Activated CD4-positive, alpha-beta T cell treated with anti-CD3 and anti-CD28 coated beads, Interleukin-10, Interleukin-2, amounts not matched to agents 100 ng/mL and 50 ng/mL, durations not matched to agents 16 hours and 8 hours (primary cell): ENCODE measurements around the gene ZAP70.
"Not testable (repeated sequence)": the region's sequence is repeated elsewhere in the genome, so short reads cannot be mapped to it uniquely, and the experiment has no call there.

Experiments
- DNase-seq: peaks from one replicate; pipeline ENCODE4 v3.0.0-alpha.2; 2020

Gene ZAP70

DNA sequence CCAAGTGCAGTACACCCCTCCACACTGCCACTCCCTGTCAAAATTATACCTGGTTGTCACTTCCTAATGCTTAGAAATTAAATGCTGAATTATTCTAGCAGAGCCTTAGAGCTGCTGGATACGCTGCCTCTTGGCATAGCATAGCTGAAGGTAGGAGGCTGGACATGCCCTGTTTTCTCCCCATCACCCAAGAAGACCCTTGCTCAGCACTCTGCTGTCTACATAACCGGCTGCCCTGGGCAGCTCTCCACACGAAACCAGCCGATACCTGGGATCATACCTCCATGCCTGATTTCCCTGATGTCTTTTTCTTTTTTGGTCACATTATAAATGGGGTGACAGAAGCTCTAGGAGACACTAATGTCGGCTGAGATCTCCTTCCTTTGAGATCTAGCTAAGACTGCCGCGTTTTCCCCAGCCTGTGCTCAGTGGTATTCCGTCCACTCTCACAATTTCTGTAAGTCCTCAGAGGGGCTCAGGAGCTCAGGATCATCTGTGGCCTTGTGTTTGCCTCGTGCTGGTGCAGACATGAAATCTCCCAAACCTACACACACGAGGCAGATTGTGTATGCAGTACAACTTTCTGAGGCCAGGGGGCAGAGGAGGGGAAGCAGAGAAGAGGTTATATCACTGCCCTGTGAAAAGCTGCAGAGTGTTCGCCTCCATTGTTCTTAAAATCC lies 13.5 kb upstream of the ZAP70 start:
- peak; percentile 76 for DNase-seq

DNA sequence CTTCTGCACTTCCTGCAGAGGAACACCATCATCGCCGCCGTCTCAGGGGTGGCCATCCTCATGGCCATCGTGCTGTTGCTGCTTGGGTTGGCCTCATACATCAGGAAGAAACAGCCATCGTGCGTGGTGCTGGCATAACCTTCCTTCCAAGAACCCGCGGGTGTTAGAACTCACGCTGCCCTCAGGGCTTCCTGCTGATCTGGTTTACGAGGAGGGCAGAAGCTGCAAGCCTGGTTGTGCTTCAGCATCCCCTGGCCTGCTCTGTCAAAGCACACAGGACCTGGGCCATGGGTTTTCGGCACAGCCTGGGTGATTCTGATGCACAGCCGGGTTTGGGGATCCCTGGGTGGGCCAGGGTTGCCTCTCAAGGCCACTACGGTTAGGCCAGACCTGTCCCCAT lies 12.2 kb upstream of the ZAP70 start:
- DNase-seq: no peak

DNA sequence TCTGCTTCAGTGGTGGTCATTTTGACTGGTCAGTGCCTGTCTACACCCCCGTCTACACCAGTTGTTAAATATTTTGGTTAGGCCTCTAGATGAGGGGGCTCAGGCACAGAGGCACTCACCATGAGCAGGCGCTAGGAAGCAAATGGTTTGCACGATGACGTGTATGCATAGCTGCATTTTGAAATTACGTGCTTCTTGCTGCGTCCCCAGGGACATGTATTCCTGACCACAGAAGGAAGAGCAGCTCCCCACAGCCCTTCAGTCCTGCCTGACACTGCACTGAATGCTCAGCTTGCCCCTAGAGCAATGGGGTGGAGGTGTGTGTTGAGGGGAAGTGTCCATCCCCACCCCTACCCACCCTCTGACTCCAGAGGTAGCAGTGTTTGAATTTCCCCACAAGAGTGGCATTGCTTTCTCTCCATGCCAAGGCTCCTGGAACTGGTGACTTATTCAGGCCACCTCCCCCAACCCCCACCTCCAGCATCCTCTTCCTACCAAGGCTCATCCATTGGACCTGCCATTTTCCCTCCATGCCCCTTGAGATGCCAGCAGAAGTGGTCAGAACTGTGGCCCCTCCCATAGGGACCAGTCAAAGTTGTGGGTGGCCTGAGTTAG lies 11.4 kb upstream of the ZAP70 start:
- DNase-seq: no peak

DNA sequence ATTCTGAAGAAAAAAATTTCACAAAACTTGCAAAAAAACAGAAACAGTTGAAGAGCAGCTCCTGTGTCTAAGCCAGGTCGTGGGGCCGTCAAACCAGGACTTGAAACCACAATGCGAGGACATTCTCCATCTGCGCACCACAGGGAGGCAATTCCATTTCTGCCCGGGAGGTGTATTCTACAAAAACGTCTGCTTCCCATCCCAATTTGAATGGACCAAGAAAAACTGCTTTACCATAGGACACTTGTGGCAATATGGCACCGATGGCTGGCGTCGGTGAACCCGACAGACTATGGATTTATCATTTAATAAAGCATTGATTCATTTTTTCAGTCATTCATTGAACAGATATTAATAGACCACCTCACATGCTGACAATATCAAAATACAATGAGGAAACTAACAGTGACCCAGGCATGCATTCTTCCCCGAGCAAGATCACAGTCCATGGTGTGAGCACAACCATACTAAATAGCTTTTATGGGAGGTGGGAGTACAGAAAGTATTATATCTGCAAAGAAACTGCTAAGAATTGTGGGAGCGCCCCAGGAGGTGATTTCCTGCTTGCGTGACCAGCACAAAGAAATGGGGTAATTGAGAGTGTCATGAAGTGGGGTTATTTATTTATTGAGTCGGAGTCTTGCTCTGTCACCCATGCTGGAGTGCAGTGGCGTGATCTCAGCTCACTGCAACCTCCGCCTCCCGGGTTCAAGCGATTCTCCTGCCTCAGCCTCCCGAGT lies 10.5 kb upstream of the ZAP70 start:
- DNase-seq: no peak

DNA sequence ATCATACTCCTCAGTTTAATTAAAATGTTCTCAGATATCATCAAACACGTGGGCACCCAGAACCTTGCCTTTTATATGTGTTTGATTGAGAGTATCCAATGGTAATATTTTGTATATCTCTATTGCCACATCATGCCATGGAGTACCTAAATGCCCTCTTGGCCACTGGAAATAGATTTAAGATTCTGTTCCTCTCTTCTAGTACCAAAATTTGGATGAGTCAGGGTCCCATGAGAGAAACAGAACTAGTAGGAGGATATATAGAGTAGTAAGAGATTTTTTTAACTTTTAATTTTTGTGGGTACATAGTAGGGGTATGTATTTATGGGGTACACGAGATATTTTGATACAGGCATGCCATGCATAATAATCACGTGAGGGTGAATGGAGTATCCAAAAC lies 9.6 kb upstream of the ZAP70 start:
- no peak for DNase-seq

DNA sequence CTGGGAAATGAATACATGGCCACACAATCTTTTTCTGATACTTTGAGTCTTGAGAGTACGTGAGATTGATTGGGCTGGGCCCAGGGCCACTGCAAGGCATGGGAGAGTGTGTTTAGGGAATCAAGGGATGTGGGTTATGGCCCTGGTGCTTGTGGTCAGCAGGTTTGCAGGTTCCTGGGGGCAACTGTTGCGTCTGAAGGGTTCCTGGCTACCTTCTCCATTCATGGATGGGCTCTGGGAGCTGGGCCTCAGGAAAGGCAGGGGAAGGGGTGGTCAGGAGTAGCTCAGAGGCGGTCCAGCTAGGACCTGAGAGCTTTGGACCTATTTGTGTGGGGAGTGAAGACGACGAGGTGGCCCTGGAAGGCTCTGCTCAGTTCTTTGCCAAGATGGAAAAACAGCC lies 8.4 kb upstream of the ZAP70 start:
- no peak for DNase-seq

DNA sequence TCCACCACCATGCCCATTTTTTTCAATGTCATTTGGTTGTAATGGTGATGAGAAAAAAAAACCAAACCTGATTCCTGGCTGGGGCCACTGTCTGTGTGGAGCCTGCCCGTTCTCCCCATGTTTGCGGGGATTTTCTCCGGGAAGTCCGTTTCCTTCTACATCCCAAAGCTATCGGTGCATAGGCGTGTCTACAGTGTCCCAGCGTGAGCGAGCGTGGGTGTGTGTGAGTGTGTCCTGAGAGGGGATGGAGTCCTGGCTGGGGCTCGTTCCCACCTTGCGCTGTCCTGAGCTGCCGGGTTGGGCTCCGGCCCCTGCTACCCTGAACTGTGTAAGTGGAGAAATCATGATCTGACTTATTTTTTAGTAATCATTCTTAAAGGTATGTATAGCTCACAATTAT lies 7.3 kb upstream of the ZAP70 start:
- DNase-seq: no peak

DNA sequence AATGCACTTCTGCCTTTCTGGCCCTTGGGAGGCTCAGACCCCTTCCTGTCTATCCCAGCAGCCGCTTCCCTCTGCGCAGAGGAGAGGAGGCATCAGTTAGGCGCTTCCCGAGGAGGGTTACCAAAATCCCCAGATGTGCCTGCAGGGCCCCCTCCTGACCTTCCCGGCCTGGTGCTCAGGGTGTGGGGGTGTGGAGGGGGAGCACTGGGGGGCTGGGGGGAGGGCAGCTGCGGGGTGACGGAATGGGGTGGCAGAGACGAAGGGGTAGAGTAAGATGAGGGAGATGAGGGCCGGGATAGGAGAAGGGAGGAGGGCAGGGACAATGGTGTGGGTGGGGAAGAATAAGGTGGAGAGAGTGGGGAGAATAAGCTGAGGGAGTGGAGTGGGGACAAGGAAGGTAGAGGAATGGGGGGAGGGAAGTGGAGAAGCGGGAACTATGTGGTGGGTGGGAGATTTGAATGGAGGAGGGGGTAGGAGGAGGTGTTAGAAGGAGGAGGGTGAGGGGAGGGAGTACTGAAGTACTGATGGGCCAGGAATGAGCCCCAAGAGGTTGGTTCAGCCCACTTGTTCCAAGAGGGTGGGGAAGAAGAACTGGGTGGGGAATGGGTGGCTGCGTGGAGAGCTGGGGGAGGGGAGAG lies 6.5 kb upstream of the ZAP70 start:
- DNase-seq: no peak

DNA sequence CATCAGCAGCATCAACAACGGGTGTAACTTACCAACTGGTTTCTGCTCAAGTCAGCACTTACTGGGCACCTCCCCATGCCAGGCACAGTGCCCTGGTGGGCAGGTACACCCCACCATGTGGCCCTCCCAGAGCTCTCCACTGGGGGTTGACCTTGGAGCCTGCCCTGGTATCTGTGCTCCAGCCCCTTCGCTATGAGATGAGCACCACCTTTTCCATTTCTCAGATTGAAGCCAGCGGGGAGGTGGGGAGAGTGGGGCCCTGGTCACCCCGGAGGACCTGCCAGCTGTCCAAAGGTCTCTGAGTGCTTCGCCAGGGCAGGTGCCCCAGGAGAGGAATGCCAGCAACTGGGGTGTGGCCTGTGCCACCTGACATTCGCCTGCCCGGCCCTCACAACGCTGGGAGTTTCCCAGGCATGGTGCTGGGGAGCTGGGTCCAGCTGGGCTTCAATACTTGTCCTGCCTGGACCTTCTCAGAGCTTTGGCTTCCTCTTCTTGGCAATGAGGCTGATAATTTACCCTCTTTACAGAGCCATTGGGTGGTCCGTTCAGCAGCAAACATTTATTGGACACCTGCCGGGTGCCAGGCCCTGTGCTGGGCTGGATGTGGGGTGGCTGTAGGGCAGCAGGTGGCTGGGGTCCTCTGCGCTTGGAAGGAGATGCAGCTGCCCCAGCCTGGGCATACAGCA lies 5.9 kb upstream of the ZAP70 start:
- DNase-seq: no peak

DNA sequence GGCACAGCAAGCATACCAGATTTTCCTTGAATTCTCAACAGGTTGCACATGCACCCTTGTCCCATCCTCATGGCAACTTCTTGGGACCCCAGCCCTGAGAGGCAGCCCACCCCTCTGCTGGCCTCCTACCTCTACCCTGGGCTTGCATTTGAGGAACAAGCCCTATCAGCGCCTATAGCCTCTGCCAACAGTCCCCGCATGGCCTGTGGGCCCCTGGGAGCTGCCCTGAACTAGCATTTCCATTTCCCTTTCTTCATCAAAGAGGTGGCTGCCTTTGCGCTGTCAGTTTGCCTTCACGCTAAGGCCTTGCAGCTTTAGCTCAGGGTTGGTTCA lies 5.4 kb upstream of the ZAP70 start:
- DNase-seq: no peak

DNA sequence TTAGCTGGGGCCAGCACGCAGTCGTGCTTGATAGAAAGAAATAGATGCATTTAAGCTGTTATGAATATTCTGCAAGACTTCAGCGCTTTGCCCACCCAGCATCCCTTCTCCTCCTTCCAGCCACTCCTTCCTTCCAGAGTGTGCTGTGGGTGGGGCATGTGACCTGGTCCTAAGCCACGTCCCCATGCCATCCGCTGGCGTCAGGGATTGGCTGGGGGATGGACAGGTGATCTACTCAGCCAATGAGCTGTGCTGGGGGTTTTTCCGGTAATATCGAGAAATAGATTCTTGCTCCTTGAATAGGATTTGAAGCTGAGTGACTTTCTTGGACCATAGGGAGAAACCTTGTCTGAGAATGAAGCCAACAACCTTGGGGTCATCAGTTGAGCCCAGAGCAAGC lies 4.8 kb upstream of the ZAP70 start:
- no peak for DNase-seq

DNA sequence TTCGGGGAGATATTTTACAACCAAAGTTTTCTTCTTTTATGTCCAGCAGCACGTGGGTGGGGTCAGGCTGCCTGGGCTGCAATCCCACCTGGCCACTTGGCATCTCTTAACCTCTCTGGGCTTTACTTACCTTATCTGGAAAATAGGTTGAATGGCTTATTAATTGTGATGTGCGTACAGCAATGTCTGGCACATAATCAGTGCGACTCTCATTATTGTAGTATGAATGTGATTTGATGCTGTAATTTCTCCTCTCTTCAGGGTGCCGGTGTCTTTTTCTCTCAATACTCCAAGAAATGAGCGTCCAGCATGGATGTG lies 2.0 kb upstream of the ZAP70 start:
- no peak for DNase-seq

DNA sequence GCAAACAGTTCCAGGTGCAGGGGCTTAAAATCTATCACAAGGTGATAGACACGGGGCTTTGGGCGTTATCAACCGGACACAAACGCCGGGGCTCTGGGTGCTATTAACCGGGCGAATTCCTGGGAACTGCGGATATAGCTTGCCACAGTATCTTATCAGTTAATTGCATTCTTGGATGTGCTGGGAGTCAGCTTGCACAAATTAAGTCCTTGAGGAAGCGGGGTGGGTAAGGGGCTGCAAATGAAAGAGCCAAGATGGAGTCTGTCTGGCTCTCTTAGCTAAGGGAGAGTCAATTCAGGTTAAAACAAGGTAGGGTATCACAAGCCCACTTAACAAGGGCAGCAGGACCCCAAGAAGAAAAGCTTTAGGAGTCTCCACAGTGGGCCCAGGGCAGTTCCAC lies 1.2 kb upstream of the ZAP70 start:
- not testable (repeated sequence) for DNase-seq

DNA sequence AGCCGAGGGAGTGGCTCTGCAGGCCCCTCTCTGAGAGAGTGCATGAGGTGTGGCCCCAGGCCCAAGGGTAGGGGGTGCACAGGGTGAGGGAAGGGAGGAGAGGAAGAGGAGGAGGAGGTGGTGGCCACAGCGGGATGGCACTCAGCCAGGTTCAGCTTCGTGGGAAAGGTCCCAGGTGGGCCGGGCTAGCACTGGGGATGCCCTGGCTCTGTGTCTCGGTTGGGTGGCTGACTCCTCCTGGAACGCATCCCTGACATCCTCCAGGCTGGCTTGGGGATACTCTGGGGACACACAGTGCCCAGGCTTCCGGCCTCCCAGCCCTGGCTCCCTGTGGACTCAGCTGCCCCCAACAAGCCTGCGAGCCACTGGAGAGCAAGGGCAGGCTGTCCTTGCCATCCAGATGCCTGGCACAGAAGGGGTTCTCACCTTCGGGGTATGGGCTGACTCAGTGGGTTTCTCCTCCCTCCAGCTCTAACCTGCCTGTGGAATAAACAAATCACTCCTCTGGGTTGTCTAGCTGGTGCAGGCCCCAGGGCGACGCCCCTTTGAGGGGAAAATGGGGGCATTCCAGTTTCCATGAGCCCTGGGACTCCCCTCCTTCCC lies 582 bp upstream of the ZAP70 start:
- DNase-seq: peak; percentile 49

DNA sequence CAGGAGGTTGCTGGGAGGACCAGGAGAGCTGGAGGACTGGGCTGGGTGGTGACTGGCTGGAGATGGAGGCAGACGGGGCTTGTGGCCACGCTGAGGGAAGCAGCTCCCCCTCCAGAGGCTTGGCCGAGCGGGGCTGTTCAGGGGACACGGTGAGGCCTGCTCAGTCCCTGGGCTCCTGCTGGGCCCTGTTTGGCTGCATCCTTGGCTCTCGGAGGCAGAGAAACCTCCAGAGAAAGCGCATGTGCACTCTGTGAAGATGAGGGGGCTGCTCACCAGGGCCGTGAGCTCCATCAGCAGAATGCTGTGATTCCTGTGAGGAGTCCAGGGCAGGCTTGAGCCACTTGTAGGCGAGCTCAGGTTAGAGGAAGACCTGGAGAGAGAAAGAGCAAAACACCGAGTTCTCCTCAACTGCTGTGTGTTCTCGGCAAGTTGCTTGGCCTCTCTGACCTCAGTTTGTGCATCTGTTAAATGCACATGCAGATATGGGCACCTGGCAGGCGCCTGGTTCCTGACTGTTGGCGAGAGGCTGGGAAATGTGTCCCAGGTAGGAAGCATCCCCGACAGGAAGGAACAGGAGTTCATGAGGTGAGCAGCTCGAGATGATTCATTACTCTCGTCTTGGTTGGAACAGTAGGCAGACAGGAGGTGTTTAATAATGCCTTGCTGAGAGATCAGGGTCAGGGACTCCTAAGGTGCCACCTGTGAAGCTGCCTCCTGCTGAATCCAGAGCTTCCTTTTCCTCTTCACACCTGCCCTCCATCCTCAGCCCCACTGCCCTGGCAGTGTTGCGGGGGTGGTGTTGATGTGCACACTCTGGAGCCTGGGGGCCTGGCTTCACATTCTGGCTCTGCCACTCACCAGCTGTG lies 941 bp downstream of the ZAP70 start:
- DNase-seq: peak; percentile 56

DNA sequence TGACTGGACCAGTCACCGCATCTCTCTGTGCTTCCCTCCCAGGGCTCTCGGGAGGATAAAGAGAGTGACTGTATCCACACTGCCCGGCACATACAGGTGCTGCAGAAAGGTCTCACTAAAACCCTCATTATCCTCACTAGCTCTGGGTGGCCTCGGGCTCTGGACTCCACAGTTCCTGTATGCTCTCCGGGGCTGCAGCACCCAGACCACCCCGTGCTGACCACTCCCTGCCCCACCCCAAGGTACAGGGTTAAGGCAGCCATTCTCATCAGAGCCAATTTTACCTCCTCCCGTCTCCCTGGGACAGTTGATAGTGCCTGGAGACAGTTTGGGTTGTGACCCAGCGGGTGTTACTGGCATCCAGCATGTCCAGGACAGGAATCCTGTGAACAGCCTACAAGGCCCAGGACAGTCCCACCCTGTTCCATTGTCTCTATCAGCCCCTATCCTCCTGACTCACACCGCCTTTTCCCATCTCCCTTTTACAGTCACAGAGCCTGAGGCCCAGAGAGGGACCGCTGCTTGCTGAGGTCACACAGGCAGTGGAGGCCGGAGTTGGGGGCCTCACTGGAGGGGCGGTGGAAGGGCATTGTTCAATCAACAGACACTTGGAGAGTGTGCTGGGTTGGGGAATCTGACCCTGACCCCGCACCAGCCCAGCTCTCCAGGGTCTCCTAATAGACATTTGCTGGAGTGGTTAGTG lies 1.7 kb downstream of the ZAP70 start:
- no peak for DNase-seq

DNA sequence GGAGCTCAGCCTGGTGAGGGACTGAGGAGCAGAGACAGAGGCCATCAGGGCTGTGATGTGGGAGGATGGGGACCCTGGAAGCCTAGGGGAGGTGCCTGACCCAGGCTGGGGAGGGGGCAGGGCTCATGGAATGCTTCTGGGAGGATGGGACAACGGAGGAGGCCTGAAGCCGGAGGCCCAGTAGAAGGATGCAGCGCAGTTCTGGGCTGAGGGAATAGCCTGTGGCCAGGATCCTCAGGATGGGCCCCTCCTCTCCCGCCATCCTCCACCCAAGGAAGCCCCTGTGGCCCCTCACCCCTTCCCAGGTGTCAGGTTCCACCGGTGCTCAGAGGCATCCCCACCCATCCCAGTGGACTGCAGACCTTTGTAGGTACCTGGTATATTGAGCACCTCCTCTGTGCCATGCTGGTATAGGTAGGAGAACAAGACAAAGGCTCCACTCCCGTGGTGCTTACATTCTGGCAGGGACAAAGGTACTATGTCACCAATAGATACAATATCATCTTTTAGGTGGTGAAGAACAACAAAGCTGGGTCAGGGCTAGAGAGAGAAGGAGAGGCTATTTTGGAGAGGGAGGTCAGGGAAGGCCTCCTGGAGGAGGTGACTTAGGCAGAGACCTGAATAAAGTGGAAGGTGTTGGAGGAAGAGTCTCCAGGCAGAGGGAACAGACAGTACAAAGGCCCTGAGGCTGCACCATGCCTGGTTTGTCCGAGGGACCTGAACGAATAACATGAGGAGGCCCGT lies 2.7 kb downstream of the ZAP70 start:
- DNase-seq: no peak

DNA sequence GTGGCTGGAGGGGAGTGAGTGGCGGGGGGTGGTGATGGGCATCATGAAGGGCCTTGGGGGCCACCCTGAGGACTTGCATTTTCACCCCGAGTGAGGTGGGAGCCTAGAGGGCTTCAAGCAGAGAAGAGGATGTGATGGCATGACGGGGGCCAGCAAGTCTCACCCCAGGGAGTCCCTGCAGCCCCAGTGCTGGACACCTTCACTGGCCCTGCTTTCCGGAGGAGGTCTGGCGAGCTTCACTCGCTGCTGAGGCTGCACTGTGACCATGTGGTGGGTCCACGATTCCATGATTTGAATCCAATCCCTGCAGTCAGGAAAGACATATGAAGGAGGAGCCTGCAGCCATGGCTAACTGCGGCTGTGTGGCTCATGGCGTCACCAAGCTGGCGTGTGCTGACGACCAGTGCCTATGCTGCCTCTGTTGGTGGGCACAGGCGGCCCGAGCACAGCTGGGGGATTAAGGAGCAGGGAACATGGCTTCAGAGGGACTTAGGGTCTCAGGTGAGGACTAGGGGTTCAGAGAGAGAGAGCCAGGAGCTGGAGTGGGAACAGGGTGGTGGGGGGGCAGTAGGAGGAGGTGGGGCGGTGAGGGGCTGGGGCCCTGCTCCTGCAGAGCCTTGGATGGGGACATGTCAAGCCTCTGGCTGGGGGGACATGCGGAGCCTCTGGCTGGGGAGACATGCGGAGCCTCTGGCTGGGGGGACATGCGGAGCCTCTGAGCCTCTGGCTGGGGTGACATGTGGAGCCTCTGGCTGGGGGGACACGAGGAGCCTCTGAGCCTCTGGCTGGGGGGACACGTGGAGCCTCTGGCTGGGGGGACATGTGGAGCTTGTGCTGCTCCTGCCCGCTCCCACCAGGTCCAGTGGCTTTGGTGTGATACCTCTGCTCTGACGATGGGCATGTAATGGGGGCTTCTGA lies 3.6 kb downstream of the ZAP70 start:
- DNase-seq: no peak

DNA sequence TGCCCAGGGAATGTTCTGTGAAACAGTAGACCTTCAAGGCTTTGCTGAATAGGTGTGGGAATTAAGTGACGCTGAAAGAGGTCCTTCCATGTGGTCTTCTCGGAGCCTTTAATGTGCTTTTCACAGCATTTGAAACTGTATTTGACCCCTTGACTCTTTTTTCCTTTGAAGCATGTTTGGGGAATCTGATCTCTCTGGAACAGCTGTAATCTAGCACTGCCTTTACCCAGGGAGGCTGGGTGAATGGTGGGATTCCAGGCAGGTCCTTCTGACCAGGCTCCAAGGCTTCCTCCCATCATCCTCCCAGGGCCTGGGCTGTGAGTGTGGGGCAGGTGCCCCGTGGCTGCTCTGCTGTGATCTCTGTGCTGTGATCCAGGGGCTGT lies 4.2 kb downstream of the ZAP70 start:
- no peak for DNase-seq
